ENCODE data around the gene PKP4.

PKP4 gene

DNA sequence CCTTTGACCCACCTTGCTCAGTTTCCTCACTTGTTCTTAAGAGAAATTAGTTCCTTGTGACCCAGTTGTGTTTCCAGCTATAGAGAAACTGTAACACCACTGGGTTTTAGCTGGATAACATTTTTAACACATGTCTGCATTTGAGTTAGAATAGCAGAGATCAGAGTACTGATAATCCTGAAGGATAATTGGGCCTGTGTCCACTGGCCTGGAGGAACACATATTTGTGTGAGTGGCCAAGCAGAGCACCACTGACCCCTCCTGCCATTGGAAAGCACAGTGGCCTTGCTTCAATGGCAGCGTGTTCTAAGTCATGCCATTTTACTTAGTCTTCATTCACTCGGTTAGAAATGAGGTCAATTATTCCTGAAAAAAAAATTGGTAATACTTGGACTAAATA is 42.6 kb downstream of the PKP4 start:
- H3K27ac ChIP-seq, result no peak overlapping the region
- H3K4me3 ChIP-seq, result no peak overlapping the region
- TF ChIP-seq, protein P1, sequence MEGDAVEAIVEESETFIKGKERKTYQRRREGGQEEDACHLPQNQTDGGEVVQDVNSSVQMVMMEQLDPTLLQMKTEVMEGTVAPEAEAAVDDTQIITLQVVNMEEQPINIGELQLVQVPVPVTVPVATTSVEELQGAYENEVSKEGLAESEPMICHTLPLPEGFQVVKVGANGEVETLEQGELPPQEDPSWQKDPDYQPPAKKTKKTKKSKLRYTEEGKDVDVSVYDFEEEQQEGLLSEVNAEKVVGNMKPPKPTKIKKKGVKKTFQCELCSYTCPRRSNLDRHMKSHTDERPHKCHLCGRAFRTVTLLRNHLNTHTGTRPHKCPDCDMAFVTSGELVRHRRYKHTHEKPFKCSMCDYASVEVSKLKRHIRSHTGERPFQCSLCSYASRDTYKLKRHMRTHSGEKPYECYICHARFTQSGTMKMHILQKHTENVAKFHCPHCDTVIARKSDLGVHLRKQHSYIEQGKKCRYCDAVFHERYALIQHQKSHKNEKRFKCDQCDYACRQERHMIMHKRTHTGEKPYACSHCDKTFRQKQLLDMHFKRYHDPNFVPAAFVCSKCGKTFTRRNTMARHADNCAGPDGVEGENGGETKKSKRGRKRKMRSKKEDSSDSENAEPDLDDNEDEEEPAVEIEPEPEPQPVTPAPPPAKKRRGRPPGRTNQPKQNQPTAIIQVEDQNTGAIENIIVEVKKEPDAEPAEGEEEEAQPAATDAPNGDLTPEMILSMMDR (IDR thresholded peaks at IDR 0.05), result no peak
- no peak for DNase-seq (ENCODE audit: low spot score)

DNA sequence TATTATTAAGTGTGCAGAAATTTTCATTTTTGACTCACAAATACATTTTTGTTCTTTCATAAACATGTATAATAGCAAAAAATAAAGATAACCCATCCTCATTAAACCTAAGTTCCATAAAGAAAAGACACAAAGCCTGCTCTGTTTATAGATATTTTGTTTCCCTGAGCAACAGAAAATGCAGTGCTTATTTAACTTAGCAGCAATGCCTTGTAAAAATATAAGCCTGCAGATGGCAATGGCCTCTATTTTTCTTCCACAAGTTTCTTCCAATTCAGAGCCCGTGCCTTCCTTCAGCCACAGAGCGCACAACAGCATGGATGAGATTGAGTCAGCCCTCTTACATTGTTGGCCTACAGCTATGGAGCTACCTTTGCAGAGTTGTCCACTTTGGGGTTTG is 43.6 kb downstream of the PKP4 start:
- no peak for DNase-seq (ENCODE audit: low spot score)
- Histone ChIP-seq H3K27ac (no peak overlapping the region), H3K4me3 (no peak overlapping the region)
- TF ChIP-seq, protein P1 (IDR thresholded peaks at IDR 0.05), result no peak

DNA sequence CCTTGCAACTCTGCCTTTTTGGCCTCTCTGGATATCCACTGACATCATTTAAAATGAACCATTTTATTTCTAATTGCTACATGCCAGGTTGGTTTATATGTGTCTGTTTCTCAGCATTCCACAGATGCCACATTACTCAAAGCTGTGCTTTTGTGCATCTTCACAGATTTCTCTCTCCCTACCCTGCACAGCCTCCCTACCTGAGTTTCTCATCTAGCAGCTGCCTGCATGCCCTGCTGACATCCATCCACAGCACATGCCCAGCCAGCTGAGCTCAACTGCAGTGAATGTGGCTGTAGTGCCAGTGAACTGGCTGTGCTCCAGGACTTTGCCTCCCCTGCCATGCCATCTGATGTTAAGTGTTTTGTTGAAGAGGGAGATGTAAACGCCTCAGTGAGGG is 44.5 kb downstream of the PKP4 start:
- Histone ChIP-seq H3K4me3 (no peak overlapping the region), H3K27ac (no peak overlapping the region)
- TF ChIP-seq, protein P1 (IDR thresholded peaks at IDR 0.05), result no peak
- no peak for DNase-seq (ENCODE audit: low spot score)

DNA sequence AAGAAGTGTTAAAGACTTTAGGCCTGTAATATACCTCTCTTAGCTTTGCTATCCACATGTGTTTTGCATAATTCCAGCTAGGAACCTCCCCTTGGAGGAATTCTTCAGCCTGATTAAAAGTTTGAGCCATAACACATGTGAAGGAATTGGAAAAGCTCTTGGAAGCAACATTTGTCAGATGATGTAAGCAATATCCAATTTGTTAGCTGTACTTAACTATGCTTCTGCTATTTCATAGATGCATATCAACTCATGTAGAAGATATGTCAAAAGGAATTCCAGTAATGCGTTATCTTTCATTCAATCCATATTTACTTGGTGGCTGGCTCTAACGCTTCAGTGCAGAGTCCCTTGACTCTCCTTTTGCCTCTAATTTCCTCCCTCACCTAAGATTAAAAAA is 46.2 kb downstream of the PKP4 start:
- no peak for DNase-seq (ENCODE audit: low spot score)
- TF ChIP-seq, protein P1 (IDR thresholded peaks at IDR 0.05), result no peak
- Histone ChIP-seq H3K4me3 (no peak overlapping the region), H3K27ac (no peak overlapping the region)

DNA sequence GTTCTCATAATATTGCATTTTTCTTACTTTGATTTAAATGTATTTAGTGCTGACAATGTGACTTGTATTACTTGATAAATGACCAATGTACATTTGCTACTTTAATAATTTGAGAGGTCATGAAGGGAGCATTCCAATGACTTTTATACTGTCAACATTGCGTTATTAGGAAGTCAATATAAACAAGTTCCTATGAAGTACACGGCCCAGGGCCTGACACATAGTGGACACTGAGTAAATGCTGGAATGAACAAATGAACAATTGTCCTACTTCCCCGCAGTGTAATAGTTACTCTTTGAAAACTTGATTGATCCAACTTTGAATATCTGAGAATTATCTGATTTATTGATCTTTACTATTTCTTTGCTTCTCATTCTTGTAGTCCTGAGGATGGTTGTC is 47.3 kb downstream of the PKP4 start:
- H3K27ac ChIP-seq, result no peak overlapping the region
- H3K4me3 ChIP-seq, result no peak overlapping the region
- TF ChIP-seq, protein P1 (IDR thresholded peaks at IDR 0.05), result no peak
- DNase-seq (ENCODE audit: low spot score), result no peak

DNA sequence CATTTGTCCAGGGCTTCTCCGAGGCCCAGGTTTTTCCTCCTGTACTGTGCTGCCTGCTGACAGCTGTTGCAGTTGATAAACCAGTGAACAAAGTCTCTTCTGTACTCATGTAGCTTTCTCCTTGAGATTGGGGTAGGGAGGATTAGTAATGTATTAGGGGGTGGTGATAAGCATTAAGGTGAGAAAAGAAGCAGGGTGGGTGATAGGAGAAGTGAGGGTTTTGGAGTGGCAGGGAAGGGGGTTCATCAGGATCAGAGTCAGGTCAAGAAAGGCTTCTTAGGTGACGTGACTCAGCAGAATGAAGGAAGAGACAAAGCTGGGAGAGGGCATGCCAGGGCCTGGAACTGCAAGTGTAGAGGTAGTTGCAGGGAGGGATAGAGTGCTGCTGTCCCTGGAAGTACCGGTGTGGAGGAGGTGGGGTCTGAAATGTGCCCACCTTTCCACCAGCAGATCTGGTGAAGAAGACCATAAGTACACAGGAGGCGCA is 48.7 kb downstream of the PKP4 start:
- no peak for DNase-seq (ENCODE audit: low spot score)
- TF ChIP-seq, protein P1 (IDR thresholded peaks at IDR 0.05), result no peak
- Histone ChIP-seq H3K4me3 (no peak overlapping the region), H3K27ac (no peak overlapping the region)

DNA sequence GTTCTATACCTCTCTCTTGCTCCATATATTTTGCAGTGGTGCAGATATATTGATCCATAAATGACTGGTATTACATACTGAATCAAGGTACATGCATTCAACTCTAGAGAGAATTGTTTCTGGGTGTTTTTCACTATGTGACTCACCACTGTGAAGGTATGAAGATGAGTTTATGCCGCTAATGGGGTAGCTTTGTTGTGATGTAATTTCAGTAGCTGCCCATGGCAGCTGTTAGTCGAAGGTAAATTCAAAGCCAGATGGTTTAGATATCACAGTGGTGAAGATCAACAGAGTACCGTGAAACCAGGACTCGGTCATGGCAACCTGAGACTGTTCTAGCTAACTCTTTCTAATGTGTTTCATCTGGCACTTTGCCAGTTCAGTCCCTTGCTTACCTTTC is 50.4 kb downstream of the PKP4 start:
- TF ChIP-seq, protein P1 (IDR thresholded peaks at IDR 0.05), result no peak
- Histone ChIP-seq H3K27ac (no peak overlapping the region), H3K4me3 (no peak overlapping the region)
- DNase-seq (ENCODE audit: low spot score), result no peak

All from coronary artery (tissue), 2 donors.